ENCODE data around the gene ITGAE. TPM values are rescaled to one million over a fixed set of nuclear protein-coding genes. Genes with fewer than 3 reads are reported as not detected.

The ITGAE gene
- total RNA-seq, 1 experiment from 2014 or later: 60.2 TPM

GRCh38 chr17:3750296-3750695 lies 50.7 kb downstream of the ITGAE start:
- TF ChIP-seq EZH2 (IDR thresholded peaks at IDR 0.05; ENCODE audit: borderline replicate concordance, low read depth, low read length, poor library complexity, severe bottlenecking) (no peak), CTCF (conservative IDR thresholded peaks at IDR 0.05; ENCODE audit: low read depth, low read length) (no peak)
- POLR2A ChIA-PET (ENCODE audit: low non-redundant PET): no interaction called here

GRCh38 chr17:3748576-3748975 lies 52.4 kb downstream of the ITGAE start:
- CTCF ChIA-PET: interaction anchor here (1.6 kb wide), 1 partner anchor 11 kb away, joined by 4 read pairs; no protein-coding TSS in a partner anchor
- TF ChIP-seq EZH2 (IDR thresholded peaks at IDR 0.05; ENCODE audit: borderline replicate concordance, low read depth, low read length, poor library complexity, severe bottlenecking) (no peak), CTCF (conservative IDR thresholded peaks at IDR 0.05; ENCODE audit: low read depth, low read length) (no peak)

More at GRCh38 chr17:3750296-3750695, 50.7 kb downstream of the ITGAE start:
- H3K36me3 ChIP-seq (ENCODE audit: insufficient read depth, low read length, poor library complexity, severe bottlenecking): no peaks in the 10 kb centered on the region
- H3K4me3 ChIP-seq (ENCODE audit: low read depth, low read length, poor library complexity, severe bottlenecking): no peak overlapping the region
- no peak overlapping the region for H3K27ac ChIP-seq (ENCODE audit: low read depth, low read length, poor library complexity, severe bottlenecking)
- CTCF ChIA-PET: interaction anchor here (1.6 kb wide), 1 partner anchor 13 kb away, joined by 4 read pairs; no protein-coding TSS in a partner anchor
- intact Hi-C loops (cut with micrococcal nuclease; ENCODE audit: unreplicated experiment): no loop called here
- H3K9me3 ChIP-seq (ENCODE audit: low read depth, low read length, poor library complexity, severe bottlenecking): no peaks in the 10 kb centered on the region
- H3K4me1 ChIP-seq (ENCODE audit: insufficient read depth, low read length, poor library complexity, severe bottlenecking): no peaks in the 10 kb centered on the region
- no TSS peak for BruUV-seq (replicated peaks)
- no peaks in the 10 kb centered on the region for H3K27me3 ChIP-seq (replicated peaks; ENCODE audit: insufficient read depth, low read depth, low read length, poor library complexity)
- DNase-seq (ENCODE audit: low spot score): no peak

GRCh38 chr17:3747805-3748204 lies 53.2 kb downstream of the ITGAE start:
- ChIA-PET POLR2A (ENCODE audit: low non-redundant PET) (no interaction called here), CTCF (no interaction called here)

More at GRCh38 chr17:3748576-3748975, 52.4 kb downstream of the ITGAE start:
- no peaks in the 10 kb centered on the region for H3K36me3 ChIP-seq (ENCODE audit: insufficient read depth, low read length, poor library complexity, severe bottlenecking)
- H3K4me1 ChIP-seq (ENCODE audit: insufficient read depth, low read length, poor library complexity, severe bottlenecking): no peaks in the 10 kb centered on the region
- POLR2A ChIA-PET (ENCODE audit: low non-redundant PET): no interaction called here
- no peak overlapping the region for H3K27ac ChIP-seq (ENCODE audit: low read depth, low read length, poor library complexity, severe bottlenecking)
- no TSS peak for BruUV-seq (replicated peaks)
- DNase-seq (ENCODE audit: low spot score): no peak
- no peaks in the 10 kb centered on the region for H3K27me3 ChIP-seq (replicated peaks; ENCODE audit: insufficient read depth, low read depth, low read length, poor library complexity)
- no peaks in the 10 kb centered on the region for H3K9me3 ChIP-seq (ENCODE audit: low read depth, low read length, poor library complexity, severe bottlenecking)
- H3K4me3 ChIP-seq (ENCODE audit: low read depth, low read length, poor library complexity, severe bottlenecking): no peak overlapping the region
- intact Hi-C loops (cut with micrococcal nuclease; ENCODE audit: unreplicated experiment): no loop called here

More at GRCh38 chr17:3747805-3748204, 53.2 kb downstream of the ITGAE start:
- no peak for DNase-seq (ENCODE audit: low spot score)
- TF ChIP-seq CTCF (conservative IDR thresholded peaks at IDR 0.05; ENCODE audit: low read depth, low read length) (no peak), EZH2 (IDR thresholded peaks at IDR 0.05; ENCODE audit: borderline replicate concordance, low read depth, low read length, poor library complexity, severe bottlenecking) (no peak)
- no peak overlapping the region for H3K27ac ChIP-seq (ENCODE audit: low read depth, low read length, poor library complexity, severe bottlenecking)
- intact Hi-C loops (cut with micrococcal nuclease; ENCODE audit: unreplicated experiment): no loop called here
- no peaks in the 10 kb centered on the region for H3K27me3 ChIP-seq (replicated peaks; ENCODE audit: insufficient read depth, low read depth, low read length, poor library complexity)
- BruUV-seq (replicated peaks): no TSS peak
- no peaks in the 10 kb centered on the region for H3K9me3 ChIP-seq (ENCODE audit: low read depth, low read length, poor library complexity, severe bottlenecking)
- no peaks in the 10 kb centered on the region for H3K4me1 ChIP-seq (ENCODE audit: insufficient read depth, low read length, poor library complexity, severe bottlenecking)
- no peak overlapping the region for H3K4me3 ChIP-seq (ENCODE audit: low read depth, low read length, poor library complexity, severe bottlenecking)
- no peaks in the 10 kb centered on the region for H3K36me3 ChIP-seq (ENCODE audit: insufficient read depth, low read length, poor library complexity, severe bottlenecking)

All from A673 (cell line).